GM18867 (cell line): ENCODE measurements around the gene LRMDA.

Experiments
- ATAC-seq: cut with Tn5 transposase; IDR thresholded peaks from one replicate; pipeline ENCODE4 v1.9.1; 2021; ENCODE audit warnings: mild to moderate bottlenecking, moderate library complexity; ENCODE audit not compliant: unreplicated experiment

LRMDA gene

DNA sequence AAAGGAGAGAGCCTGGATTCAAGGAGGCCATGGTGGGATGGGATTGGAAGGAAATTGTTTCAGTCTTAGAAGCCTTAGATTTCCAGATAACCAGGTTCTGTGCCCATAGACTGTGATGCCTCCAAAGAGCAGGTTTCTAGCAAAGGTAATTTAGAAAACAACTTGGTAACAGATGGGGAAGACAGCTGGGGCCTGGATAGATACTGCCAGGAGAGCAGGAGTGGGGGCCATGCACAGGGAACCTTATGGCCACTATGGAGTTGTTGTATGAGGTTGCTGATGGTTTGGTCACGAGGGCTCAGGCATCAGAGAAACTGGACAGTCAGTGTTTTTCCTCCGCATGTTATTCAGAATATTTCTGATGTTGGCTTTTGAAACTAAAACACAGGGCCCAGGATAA is 901.9 kb downstream of the LRMDA start:
- no peak for ATAC-seq

DNA sequence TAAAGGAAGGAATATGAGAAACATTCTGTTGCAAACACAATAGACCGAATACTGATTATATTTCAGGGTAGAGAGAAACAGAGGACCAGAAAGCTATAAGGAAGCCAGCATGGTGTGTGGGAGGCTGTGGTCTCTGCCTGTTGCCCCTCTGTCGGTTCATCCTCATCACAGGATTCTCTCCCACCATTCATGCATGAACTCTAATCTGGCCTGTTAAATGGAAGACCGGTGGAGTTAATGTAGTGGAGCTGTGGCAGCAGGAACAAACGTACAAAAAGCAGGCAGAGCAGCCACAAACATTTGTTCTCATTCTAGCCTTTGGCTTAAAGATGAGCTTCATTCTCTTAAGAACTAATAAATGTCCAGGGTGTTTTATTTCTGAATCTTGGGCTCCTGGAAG is 902.4 kb downstream of the LRMDA start:
- no peak for ATAC-seq

DNA sequence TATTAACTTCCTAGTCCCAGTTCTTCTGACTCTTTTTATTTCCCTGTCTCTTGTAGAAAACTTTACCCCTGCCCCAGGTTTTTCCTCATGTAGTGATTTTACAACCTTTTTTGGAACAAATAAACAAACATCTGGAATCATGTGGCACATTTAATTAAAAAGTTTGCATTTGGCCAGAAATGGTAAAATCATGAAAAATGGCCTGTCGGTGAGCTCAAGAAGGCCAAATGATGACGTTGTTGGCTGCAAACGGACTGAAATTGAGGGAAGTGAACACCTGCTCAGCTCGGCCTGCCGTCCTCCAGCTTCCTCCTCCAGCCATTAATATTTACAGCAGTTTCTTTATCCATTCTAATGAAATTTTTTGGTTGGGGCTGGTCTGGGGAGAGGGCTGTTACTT is 902.8 kb downstream of the LRMDA start:
- no peak for ATAC-seq

DNA sequence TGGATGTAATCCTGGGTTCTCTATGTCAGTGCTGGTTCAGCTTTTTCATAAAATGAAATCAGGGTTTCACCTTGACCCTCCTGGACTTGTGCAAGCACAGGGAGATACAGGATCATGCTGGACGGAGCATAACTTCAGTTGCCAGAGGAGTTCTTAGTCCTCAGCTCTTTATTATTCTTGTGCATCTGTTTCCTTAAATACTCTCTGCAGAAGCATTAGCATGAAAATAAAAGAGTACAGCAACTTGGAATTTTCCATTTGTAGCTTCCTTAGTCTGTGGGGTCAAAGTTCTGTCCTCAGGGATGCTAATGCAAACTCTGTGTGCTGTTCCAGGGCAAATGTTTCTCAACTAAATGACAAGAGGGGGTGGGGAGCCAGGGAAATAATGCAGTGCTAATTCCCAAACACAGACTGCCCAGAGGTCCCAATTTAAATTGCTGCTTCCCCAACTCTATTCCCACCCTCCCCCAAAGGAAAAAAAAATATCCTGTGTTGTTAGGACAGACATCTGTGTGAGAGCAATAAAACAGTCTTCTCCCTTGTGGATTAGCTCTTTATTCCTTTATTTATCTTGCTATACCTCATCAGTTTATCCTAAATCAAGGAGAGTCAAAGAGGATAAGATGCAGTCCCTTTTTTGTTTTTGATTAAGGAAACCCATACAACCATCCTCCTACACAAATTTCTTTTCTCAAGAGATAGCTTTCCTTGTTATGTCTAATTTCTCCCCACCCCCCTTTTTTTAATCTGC is 905.0 kb downstream of the LRMDA start:
- ATAC-seq: no peak

DNA sequence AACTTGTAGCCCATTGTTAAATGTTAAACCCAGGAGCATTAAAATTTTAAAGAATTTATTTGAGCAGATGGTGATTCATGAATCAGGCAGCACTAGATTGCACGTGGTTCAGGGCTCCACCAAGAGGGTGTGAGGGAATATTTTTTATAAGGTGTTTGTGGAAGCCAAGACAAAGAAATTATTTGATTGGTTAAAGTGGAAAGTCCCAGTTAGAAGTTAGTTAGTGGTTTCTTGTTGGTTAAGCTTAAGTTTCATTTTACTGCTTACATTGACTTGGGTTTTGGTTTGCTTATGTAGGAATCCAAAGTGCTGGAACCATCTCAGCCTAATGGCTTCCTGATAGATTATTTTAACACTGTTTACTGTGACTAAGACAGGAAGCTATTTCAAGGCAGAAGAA is 906.2 kb downstream of the LRMDA start:
- ATAC-seq: no peak

DNA sequence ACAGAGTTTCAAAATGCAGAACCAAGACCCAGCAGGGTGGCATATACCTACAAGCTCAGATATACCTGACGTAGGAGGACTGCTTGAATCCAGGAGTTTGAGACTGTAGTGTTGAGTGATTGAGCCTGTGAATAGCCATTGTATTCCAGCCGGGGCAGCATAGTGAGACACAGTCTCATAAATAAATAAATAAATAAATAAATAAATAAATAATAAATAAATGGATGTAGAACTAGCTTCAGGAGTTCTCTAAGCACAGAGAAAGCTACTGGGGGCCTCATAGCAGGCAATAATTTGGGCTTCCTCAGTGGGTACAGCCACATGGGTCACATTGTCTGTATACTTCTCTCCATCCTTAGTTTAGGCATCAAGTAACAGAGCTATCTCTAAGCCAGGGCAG is 906.8 kb downstream of the LRMDA start:
- no peak for ATAC-seq

DNA sequence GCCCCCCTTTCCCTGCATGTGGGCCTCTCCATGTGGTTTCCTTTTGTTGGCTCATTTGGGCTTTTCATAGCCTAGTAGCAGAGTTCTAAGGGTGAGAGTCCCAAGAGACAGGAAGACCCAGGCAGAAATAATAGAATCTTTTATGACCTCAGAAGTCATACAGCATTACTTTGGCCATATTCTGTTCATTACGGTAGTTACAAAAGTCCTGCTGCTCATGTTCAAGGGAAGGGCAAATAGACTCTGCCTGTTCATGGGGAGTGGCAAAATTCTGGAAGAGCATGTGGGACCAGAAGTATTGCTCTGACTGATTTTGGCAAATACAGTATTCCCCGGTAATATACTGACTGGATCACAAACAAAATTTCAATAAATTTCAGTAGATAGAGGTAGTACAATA is 910.3 kb downstream of the LRMDA start:
- no peak for ATAC-seq

DNA sequence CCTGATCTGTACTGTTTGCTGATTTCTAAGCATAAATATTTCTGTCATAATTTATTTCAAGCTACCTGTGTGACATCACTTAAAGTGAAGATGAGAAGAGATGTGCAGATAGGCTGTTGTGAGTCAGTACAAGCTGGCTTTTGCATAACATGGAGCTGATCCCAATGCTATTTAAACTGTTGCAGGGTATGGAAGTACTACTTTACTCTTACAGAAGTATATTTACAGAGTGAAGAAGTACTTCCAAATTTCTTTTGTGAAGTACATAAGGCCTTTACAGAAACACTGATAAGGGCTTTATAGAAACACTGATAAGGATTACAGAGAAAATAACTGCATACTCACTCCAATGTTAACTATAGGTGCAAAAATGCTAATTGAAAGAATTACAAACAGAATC is 911.6 kb downstream of the LRMDA start:
- ATAC-seq: no peak

DNA sequence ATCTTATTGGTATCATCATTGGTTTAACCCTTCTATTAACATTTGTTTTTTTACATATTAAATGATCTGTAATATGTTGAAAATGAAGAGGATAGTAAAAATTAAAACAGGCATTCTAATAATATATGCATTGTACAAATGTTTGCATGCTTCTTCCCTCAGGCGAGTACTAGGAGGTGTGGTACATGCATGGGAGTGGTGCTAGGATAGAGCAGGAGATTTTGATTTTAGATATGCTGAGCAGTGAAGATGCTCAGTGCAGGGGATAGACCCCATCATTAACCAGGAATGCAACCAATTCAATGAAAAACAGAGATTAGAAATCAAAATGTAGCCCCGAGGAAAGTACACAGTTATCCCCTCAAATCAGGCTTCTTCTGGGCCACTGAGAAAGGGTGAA is 916.4 kb downstream of the LRMDA start:
- ATAC-seq: no peak

DNA sequence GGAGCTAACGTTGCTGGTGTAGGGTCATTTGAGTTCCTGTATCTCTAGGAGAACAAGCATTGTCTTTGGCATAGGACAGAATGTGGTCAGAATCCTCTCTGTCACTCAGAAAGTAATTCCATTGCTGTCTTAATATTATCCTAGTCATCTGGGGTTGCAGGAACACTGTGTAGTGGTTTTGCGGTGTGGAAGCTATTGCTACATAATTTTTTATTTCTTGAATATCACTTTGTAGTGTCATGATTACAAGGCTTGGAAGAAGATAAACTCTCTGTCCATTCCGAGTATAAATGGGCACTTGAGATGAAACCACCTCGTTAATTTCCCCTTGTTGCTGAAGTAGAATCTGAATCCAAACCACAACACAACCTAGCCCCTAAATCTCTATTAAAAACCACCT is 919.2 kb downstream of the LRMDA start:
- ATAC-seq: no peak

DNA sequence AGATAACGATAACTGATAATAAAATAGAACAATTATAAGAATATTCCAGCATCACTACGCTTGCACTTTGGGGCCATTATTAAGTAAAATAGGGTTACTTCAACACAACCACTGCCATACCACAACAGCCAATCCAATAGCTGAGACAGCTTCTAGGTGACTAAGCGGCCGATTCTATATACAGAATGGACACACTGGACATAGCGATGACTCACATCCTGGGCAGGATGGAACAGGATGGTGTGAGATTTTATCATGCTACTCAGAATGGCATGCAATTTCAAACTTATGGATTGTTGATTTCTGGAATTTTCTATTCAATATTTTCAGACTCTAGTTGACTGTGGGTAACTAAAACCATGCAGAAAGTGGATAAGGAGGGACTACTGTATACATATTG is 920.9 kb downstream of the LRMDA start:
- ATAC-seq: no peak

DNA sequence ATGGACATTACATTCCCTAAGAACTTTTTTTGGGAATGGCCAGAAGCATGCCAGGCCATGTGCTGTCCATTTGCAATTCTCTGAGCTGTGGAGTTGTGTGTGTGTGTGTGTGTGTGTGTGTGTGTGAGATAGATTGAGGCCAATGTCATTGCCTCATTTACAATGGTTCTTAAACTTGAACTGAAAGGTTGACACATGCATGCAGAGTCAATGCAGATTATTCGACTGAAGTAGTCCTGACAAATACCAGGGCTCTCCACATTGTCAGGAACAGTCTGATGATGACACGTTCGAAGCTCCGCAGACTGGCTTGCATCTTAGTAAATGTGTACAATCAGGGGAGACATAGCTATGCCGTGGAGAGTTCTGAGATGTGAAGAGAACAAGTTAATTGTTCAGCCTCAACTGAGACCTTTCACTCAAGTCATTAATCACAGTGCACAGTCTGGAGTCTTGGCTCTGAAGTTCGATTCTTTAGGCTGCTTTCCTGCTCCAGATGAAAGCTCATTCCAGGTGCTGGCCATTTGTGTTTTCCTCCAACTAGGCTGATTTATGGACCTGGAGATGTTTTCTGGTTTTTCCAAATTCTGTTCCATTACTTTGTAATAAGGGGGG is 921.9 kb downstream of the LRMDA start:
- no peak for ATAC-seq

DNA sequence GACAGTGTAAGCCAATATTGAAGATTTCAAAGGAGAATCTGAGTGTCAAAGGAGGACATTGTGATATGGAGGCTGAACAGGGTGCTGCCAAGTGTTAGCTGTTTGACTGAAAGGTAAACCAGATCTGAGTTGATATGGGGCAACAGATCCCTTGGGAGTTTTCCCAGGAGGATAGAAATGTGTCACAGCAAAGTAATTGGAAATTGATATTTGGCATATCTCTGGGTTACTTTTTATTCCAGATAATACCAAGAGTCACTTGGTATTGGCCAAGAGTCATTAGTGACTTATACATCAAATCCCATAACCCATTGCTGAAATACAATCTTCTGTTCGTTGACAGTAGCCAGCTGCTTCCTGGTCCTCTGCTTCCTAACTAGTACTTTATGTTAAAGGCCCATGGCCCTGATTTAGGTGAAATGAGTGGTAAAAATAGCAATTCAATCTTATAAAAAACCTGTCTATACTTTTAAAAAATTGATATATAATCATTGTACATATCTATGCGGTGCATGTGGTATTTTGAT is 922.9 kb downstream of the LRMDA start:
- no peak for ATAC-seq

DNA sequence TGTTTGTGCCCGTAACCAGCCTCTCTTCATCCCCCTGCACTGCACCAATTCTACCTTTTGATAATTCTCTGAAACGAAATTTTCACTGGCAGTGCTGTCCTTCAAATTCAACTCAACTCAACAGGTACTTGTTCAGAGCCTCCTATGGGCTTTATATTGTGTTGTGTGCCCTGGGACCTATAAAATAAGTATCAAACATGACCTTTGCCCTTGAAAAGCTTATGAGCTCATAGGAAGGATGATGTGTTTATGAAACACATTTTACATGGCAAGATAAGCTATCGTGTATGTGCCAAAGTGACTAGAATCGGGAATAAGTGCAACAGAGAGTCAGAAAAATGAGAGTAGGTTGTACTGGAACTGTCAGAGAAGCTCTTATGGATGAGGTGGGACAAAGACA is 923.5 kb downstream of the LRMDA start:
- ATAC-seq: no peak

DNA sequence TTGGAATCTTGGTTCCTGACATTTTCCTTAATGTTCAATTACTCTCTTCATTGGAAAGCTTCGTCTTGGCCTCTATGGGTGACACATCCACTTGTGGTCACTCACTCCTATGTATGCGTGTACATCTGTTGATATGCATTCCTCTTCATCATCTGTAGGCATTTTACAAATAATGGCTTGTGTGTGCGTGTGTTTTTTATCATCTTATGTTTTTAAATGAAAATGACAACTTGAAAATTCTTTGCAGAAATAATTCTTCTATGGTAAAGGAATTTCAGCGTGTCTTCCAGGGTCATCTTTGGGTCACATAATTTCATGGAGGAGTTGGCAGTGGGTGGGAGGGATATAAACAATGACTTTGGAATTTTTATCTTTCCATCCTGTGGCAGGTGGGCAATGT is 925.1 kb downstream of the LRMDA start:
- no peak for ATAC-seq

DNA sequence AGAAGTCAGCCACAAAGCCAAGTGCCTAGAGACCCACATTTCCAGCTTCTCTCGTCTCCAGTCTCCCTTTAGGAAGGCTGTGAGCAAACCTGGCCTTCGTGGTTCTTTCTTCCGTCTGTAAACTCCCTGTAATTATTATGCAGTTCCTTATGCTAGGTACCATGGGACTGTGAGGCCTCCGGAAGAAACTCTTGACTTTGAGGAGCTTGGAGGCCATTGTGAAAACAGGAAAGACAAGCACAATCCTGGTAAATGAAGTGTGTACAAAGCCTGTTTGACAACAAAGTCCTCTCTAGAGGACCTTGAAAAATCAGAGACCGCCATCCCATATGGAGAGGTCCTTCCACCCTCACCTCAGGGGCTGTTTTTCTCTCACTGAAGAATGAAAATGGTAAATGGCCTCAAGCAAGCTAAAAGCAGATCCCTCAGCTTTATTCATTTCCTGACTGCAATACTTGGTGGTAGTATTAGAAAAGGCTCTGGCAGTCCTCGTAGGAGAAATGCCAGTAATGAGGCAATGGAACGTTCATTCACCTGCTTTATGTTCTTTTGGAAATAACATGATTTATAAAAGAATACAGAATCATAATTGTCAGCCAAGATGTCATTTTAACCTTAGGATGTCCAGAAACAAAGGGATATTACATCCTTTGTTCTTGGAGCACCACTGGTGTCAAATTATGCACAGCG is 926.4 kb downstream of the LRMDA start:
- no peak for ATAC-seq

DNA sequence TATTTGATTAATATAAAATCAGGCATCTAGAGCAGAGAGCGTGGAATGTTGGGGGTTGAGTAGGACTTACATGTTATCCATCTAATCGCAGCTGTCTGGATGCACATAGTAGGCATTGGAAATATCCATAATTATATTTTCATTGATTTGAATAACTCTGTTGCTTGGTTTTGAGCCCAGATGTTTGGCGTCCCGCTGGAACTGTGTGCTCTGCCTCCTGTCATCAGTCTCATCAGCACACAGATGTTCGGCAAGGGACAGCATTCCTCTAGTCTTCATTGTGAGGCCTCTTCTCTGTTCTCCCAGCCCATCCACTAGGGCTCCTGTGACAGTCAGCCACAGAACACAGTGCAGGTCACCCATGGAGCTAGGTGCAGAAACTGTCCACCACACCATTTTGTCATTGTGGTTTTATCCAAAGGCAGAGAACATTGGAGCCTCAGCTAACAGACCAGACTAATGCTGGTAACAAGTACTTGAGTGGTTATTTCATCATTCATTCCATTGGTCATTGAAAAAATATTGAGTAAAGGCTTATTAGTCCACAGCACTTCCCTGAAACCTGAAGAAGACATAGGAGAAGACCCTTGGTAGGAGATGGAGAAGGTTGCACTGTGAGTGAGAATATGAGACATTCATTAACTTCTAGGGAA is 927.4 kb downstream of the LRMDA start:
- ATAC-seq: no peak

DNA sequence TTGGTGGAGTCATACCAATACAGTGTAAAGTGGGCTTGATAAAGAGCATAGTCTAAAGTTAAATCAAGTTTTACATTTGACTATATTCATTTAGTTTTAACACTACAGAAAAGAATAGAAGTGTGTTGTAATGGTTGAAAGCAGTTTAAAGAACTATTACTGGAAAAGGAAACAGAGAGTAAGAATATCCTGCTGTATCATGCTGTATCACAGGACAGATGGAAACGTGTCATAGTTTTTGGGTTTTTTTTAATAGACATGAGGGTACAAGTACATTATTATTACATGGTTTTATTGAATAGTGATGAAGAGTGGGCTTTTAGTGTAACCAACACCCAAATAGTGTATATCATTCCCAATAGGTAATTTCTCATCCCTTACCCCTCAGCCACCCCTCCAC is 944.3 kb downstream of the LRMDA start:
- ATAC-seq: no peak

DNA sequence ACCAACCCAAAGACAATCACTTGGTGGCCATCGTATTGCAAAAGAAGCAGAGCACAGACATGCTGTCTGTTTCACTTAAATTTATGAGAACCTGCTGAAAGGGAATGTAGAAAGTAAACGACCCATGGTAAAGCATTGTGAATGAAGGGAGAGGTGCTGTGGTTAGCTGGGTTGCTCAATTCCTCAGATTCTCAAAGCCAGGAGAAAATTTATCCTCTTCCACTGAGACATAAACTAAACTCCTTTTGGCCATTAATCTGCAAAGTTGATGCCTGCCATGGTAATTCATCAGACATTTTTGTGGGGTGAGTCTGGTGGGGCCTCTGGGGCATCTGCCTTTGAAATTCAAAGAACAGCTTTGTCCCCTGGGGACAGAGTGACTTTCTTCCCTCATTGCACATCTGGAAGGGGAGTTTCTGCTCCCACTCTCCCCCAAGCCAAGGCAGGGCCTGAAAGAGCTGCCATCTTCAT is 951.0 kb downstream of the LRMDA start:
- ATAC-seq: no peak

DNA sequence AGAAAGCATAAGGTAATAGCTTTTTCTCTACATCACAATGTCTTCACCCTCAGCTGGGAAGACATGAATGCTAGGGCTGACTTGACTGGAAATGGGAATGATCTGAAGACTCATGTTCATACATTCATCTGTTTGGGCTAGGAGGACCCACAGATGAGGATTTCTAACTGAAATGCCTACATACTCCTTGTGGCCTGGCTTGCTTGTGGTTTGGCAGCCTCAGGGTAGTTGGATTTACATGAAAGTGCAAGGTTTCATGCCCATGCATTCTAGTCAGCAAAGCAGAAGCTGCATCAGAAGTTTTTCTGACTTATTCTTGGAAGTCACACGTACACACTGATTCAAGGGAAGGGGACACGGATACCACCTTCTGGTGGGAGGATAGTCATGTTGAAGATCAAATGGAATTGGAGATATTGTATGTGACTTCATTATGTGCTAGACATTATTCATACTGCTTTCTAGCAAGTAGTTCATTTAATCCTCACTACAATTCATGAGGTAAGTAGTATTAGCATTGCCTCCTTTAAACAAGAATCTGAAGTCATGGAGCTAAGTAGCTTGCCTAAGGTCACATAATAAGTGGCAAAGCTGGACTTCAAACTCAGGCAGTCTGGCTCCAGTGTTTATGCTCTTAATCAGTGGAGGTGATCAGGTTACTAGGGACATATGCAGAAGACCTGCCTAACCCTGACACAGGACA is 957.0 kb downstream of the LRMDA start:
- ATAC-seq: no peak
